Liver (tissue), 9 donors: Measurements from ENCODE around the gene TAF4. TPM values are rescaled to one million over a fixed set of nuclear protein-coding genes. Genes with fewer than 3 reads are reported as not detected.

Source experiments
- DNase-seq: peaks from one replicate; pipeline ENCODE4 v3.0.0-alpha.2; 2017; ENCODE audit warnings: low spot score
- H3K27ac ChIP-seq, 2 donors: one replicate each; pipeline ENCODE4 v1.7.0; 2013; ENCODE audit warnings: inconsistent platforms in 2 of 2, low read length in 2 of 2, control low read depth in 1 of 2, low read depth in 1 of 2, mild to moderate bottlenecking in 1 of 2
- H3K27me3 ChIP-seq, 4 donors: one replicate each; pipeline versions ENCODE4 v1.6.1 to v1.7.0; 2013; ENCODE audit warnings: low read length in 3 of 4, inconsistent platforms in 1 of 4, mild to moderate bottlenecking in 1 of 4, moderate library complexity in 1 of 4; ENCODE audit not compliant: control insufficient read depth in 4 of 4, insufficient read depth in 4 of 4
- H3K36me3 ChIP-seq, 4 donors: one replicate each; pipeline versions ENCODE4 v1.6.1 to v1.7.0; 2013; ENCODE audit warnings: low read length in 3 of 4, mild to moderate bottlenecking in 3 of 4, low read depth in 1 of 4, moderate library complexity in 1 of 4; ENCODE audit not compliant: control insufficient read depth in 4 of 4, insufficient read depth in 3 of 4
- H3K4me1 ChIP-seq, 4 donors: one replicate each; pipeline versions ENCODE4 v1.6.1 to v1.7.0; 2013; ENCODE audit warnings: low read length in 3 of 4, mild to moderate bottlenecking in 3 of 4, moderate library complexity in 1 of 4; ENCODE audit not compliant: control insufficient read depth in 4 of 4, insufficient read depth in 4 of 4
- H3K4me3 ChIP-seq, 3 donors: one replicate each; pipeline versions ENCODE4 v1.6.1 to v1.7.0; 2013; ENCODE audit warnings: low read length in 3 of 3, control low read depth in 1 of 3, low read depth in 1 of 3, mild to moderate bottlenecking in 1 of 3
- H3K9ac ChIP-seq, 2 donors: one replicate each; pipeline ENCODE4 v1.7.0; 2013; ENCODE audit warnings: low read length in 2 of 2, mild to moderate bottlenecking in 2 of 2, moderate library complexity in 2 of 2, control low read depth in 1 of 2, low read depth in 1 of 2
- H3K9me3 ChIP-seq, 4 donors: one replicate each; pipeline versions ENCODE4 v1.6.1 to v1.7.0; 2013; ENCODE audit warnings: low read length in 3 of 4; ENCODE audit not compliant: control insufficient read depth in 4 of 4
- EGR1 ChIP-seq, 2 donors: IDR thresholded peaks; 2 replicates each; pipeline ENCODE4 v1.6.1; 2016 to 2018; ENCODE audit warnings: antibody characterized with exemption in 2 of 2, low read depth in 2 of 2
- FOXA1 ChIP-seq: IDR thresholded peaks from 2 replicates; pipeline ENCODE4 v1.6.1; 2016; ENCODE audit warnings: antibody characterized with exemption
- FOXA2 ChIP-seq: IDR thresholded peaks from 2 replicates; pipeline ENCODE4 v1.6.1; 2016; ENCODE audit warnings: antibody characterized with exemption
- GABPA ChIP-seq, 2 donors: IDR thresholded peaks in 1 of 2; conservative IDR thresholded peaks in 1 of 2; 2 replicates each; pipeline ENCODE4 v1.6.1; 2016; ENCODE audit warnings: antibody characterized with exemption in 2 of 2, mild to moderate bottlenecking in 1 of 2, moderate library complexity in 1 of 2
- HNF4A ChIP-seq, 2 donors: conservative IDR thresholded peaks; 2 replicates each; pipeline ENCODE4 v1.6.1; 2016; ENCODE audit warnings: antibody characterized with exemption in 2 of 2, mild to moderate bottlenecking in 2 of 2
- HNF4G ChIP-seq: IDR thresholded peaks from 2 replicates; pipeline ENCODE4 v1.6.1; 2016; ENCODE audit warnings: antibody characterized with exemption
- JUND ChIP-seq, 2 donors: IDR thresholded peaks; 2 replicates each; pipeline ENCODE4 v1.6.1; 2016; ENCODE audit warnings: antibody characterized with exemption in 2 of 2
- MAX ChIP-seq: IDR thresholded peaks from 2 replicates; pipeline ENCODE4 v1.6.1; 2016; ENCODE audit warnings: antibody characterized with exemption
- NR2F2 ChIP-seq: IDR thresholded peaks from 2 replicates; pipeline ENCODE4 v1.6.1; 2016; ENCODE audit warnings: antibody characterized with exemption
- RAD21 ChIP-seq, 2 donors: IDR thresholded peaks; 2 replicates each; pipeline ENCODE4 v1.6.1; 2016; ENCODE audit warnings: antibody characterized with exemption in 2 of 2, mild to moderate bottlenecking in 2 of 2
- RXRA ChIP-seq, 2 donors: IDR thresholded peaks; 2 replicates each; pipeline ENCODE4 v1.6.1; 2017 to 2018; ENCODE audit warnings: antibody characterized with exemption in 2 of 2, mild to moderate bottlenecking in 1 of 2
- SP1 ChIP-seq: IDR thresholded peaks from 2 replicates; pipeline ENCODE4 v1.6.1; 2018; ENCODE audit warnings: antibody characterized with exemption, mild to moderate bottlenecking
- TAF1 ChIP-seq: conservative IDR thresholded peaks from 2 replicates; pipeline ENCODE4 v1.6.1; 2016; ENCODE audit warnings: antibody characterized with exemption, mild to moderate bottlenecking
- YY1 ChIP-seq: IDR thresholded peaks from 2 replicates; pipeline ENCODE4 v1.6.1; 2016; ENCODE audit warnings: antibody characterized with exemption, mild to moderate bottlenecking
- WGBS: extraction: QIAGEN DNeasy Blood & Tissue Kit; methylation state at CpG from one replicate; pipeline ENCODE4 v1.1.7; 2013; 5-methylcytosine and 5-hydroxymethylcytosine counted together
- polyA plus RNA-seq, 2 donors: library from polyadenylated mRNA; stranded (reverse) in 1 of 2; unstranded in 1 of 2; fragments of 200-250 nt in 1 of 2; fragments of >200 nt in 1 of 2; fragmentation: Nextera tagmentation in 1 of 2; extraction: Ambion mirVana in 1 of 2; gene quantifications; one replicate each; pipeline versions ENCODE4 v1.2.1 to v1.2.3, GENCODE V29; 2013 to 2015
- total RNA-seq, 2 donors: library from RNA; depleted of rRNA; stranded (reverse); fragments of >200 nt; gene quantifications; one replicate each; pipeline ENCODE4 v1.2.3, GENCODE V29; 2014
- TF ChIP-seq, protein P1 (sequence below): IDR thresholded peaks from 2 replicates; pipeline ENCODE4 v1.6.1; 2016; ENCODE audit warnings: antibody characterized with exemption, mild to moderate bottlenecking
- TF ChIP-seq, protein P2 (sequence below): fragments of 150-350 bp; IDR thresholded peaks from 2 replicates; pipeline ENCODE4 v1.5.1; 2017; ENCODE audit warnings: improper control_type of control experiment, low read depth, low read length; ENCODE audit not compliant: missing input control
- TF ChIP-seq, protein P3 (sequence below): IDR thresholded peaks from 2 replicates; pipeline ENCODE4 v1.6.1; 2016; ENCODE audit warnings: antibody characterized with exemption
- TF ChIP-seq, protein P4 (sequence below): IDR thresholded peaks from 2 replicates; pipeline ENCODE4 v1.6.1; 2016; ENCODE audit warnings: antibody characterized with exemption
- donor health status: healthy.
- donor health status: healthy.
- donor health status: healthy.
- donor health status: healthy.
- donor health status: healthy.

The TAF4 gene
- total and polyA plus RNA-seq, 4 donors = 2.0 to 11.8 (median 5.6) TPM

GRCh38 chr20:62025832-62026563 is 39.7 kb downstream of the TAF4 start:
- no peak for DNase-seq
- 32% methylated on average over 22 of the region's 22 CpGs for WGBS
- no peaks in the 10 kb centered on the region for H3K9me3 ChIP-seq
- no peaks in the 10 kb centered on the region for H3K36me3 ChIP-seq
- H3K9ac ChIP-seq = no peak overlapping the region
- H3K4me1 ChIP-seq = peaks cover 16 to 73% (median 63%) of the 10 kb centered on the region in 4 donors
- TF ChIP-seq NR2F2 (peak; percentile 77), RAD21 (IDR thresholded peaks at IDR 0.05) (peak; percentile 80 to 87), HNF4A (conservative IDR thresholded peaks at IDR 0.05) (no peak), RXRA (IDR thresholded peaks at IDR 0.05) (peak in 1 of 2 donors; percentile 46), SP1 (peak; percentile 35), EGR1 (IDR thresholded peaks at IDR 0.05; ENCODE audit: low read depth in 2 of 2) (no peak)
- TF ChIP-seq, protein P1, sequence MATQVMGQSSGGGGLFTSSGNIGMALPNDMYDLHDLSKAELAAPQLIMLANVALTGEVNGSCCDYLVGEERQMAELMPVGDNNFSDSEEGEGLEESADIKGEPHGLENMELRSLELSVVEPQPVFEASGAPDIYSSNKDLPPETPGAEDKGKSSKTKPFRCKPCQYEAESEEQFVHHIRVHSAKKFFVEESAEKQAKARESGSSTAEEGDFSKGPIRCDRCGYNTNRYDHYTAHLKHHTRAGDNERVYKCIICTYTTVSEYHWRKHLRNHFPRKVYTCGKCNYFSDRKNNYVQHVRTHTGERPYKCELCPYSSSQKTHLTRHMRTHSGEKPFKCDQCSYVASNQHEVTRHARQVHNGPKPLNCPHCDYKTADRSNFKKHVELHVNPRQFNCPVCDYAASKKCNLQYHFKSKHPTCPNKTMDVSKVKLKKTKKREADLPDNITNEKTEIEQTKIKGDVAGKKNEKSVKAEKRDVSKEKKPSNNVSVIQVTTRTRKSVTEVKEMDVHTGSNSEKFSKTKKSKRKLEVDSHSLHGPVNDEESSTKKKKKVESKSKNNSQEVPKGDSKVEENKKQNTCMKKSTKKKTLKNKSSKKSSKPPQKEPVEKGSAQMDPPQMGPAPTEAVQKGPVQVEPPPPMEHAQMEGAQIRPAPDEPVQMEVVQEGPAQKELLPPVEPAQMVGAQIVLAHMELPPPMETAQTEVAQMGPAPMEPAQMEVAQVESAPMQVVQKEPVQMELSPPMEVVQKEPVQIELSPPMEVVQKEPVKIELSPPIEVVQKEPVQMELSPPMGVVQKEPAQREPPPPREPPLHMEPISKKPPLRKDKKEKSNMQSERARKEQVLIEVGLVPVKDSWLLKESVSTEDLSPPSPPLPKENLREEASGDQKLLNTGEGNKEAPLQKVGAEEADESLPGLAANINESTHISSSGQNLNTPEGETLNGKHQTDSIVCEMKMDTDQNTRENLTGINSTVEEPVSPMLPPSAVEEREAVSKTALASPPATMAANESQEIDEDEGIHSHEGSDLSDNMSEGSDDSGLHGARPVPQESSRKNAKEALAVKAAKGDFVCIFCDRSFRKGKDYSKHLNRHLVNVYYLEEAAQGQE = peak; percentile 26
- TF ChIP-seq, protein P2, sequence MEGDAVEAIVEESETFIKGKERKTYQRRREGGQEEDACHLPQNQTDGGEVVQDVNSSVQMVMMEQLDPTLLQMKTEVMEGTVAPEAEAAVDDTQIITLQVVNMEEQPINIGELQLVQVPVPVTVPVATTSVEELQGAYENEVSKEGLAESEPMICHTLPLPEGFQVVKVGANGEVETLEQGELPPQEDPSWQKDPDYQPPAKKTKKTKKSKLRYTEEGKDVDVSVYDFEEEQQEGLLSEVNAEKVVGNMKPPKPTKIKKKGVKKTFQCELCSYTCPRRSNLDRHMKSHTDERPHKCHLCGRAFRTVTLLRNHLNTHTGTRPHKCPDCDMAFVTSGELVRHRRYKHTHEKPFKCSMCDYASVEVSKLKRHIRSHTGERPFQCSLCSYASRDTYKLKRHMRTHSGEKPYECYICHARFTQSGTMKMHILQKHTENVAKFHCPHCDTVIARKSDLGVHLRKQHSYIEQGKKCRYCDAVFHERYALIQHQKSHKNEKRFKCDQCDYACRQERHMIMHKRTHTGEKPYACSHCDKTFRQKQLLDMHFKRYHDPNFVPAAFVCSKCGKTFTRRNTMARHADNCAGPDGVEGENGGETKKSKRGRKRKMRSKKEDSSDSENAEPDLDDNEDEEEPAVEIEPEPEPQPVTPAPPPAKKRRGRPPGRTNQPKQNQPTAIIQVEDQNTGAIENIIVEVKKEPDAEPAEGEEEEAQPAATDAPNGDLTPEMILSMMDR = peak; percentile 66
- peak overlapping the region; percentile 14 to 33 for H3K27ac ChIP-seq
- no peaks in the 10 kb centered on the region for H3K27me3 ChIP-seq
- H3K4me3 ChIP-seq = no peak overlapping the region

GRCh38 chr20:62025394-62025793 is 40.3 kb downstream of the TAF4 start:
- TF ChIP-seq, protein P3, sequence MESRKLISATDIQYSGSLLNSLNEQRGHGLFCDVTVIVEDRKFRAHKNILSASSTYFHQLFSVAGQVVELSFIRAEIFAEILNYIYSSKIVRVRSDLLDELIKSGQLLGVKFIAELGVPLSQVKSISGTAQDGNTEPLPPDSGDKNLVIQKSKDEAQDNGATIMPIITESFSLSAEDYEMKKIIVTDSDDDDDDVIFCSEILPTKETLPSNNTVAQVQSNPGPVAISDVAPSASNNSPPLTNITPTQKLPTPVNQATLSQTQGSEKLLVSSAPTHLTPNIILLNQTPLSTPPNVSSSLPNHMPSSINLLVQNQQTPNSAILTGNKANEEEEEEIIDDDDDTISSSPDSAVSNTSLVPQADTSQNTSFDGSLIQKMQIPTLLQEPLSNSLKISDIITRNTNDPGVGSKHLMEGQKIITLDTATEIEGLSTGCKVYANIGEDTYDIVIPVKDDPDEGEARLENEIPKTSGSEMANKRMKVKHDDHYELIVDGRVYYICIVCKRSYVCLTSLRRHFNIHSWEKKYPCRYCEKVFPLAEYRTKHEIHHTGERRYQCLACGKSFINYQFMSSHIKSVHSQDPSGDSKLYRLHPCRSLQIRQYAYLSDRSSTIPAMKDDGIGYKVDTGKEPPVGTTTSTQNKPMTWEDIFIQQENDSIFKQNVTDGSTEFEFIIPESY = no peak
- TF ChIP-seq RXRA (IDR thresholded peaks at IDR 0.05) = no peak
- no peak for TF ChIP-seq YY1
- no peak for TF ChIP-seq FOXA2
- no peak for TF ChIP-seq SP1
- TF ChIP-seq NR2F2 = no peak
- no peak for TF ChIP-seq HNF4G
- TF ChIP-seq, protein P4, sequence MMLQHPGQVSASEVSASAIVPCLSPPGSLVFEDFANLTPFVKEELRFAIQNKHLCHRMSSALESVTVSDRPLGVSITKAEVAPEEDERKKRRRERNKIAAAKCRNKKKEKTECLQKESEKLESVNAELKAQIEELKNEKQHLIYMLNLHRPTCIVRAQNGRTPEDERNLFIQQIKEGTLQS = no peak
- no peak for TF ChIP-seq FOXA1
- no peak for TF ChIP-seq HNF4A (conservative IDR thresholded peaks at IDR 0.05)
- TF ChIP-seq GABPA (IDR thresholded peaks at IDR 0.05 in 1 of 2, conservative IDR thresholded peaks at IDR 0.05 in 1 of 2) = no peak
- no peak for TF ChIP-seq TAF1
- TF ChIP-seq MAX = no peak
- TF ChIP-seq JUND (IDR thresholded peaks at IDR 0.05) = no peak
- TF ChIP-seq, protein P1 = no peak
- no peak overlapping the region for H3K9ac ChIP-seq
- DNase-seq = no peak
- no peaks in the 10 kb centered on the region for H3K36me3 ChIP-seq
- H3K27me3 ChIP-seq = no peaks in the 10 kb centered on the region
- 64% methylated on average over 8 of the region's 8 CpGs for WGBS
- no peaks in the 10 kb centered on the region for H3K9me3 ChIP-seq
- no peak overlapping the region for H3K4me3 ChIP-seq
- H3K27ac ChIP-seq = peak overlapping the region in 1 of 2 donors; percentile 14
- peaks cover 21 to 78% (median 69%) of the 10 kb centered on the region in 4 donors for H3K4me1 ChIP-seq
